Measurements from ENCODE around the gene SELPLG.

The SELPLG gene

DNA sequence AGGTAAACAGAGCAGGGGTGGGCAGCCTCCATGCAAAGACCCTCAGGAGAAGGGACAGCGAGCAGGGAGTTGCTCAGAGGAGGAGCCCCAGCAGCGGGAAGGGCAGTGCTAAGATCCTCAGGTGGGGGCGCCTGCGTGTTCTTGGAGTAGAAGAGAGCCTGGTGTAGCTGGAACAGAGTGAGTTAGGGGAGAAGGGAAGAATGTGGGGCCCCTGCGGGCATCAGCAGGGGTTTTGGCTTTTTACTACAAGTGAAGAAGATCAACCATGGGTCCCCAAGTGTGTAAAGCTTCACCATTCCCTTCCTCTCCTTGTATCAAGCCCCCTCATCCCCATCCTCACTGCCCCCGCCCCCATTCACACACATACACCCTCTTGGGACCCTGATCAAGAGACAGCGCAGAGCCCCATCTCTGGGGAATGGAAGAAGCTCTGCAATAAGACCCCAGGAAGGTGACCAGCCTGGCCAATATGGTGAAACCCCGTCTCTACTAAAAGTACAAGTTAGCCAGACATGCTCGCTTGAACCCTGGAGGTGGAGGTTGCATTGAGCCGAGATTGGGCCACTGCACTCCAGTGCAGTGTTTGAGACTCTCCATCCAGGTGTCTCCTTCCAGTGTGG lies 25.6 kb downstream of the SELPLG start:
- Histone ChIP-seq H3K4me1 (ENCODE audit: insufficient read depth, low read length) (no peaks in the 10 kb centered on the region), H4K20me1 (ENCODE audit: insufficient read depth, low read length) (no peaks in the 10 kb centered on the region), H3K36me3 (ENCODE audit: insufficient read depth, low read length) (no peaks in the 10 kb centered on the region), H3K27me3 (ENCODE audit: insufficient read depth, low read length, poor library complexity) (no peaks in the 10 kb centered on the region), H3K9me3 (ENCODE audit: insufficient read depth, low read length, severe bottlenecking) (no peaks in the 10 kb centered on the region), H3K27ac (ENCODE audit: low read length) (no peak overlapping the region), H2AFZ (ENCODE audit: low read depth, low read length) (no peak overlapping the region), H3K79me2 (ENCODE audit: insufficient read depth, low read length) (no peaks in the 10 kb centered on the region), H3K9ac (ENCODE audit: low read depth, low read length) (no peak overlapping the region), H3K4me3 (ENCODE audit: low read depth in 1 of 2, low read length in 2 of 2) (no peak overlapping the region), H3K4me2 (ENCODE audit: insufficient read depth, low read length) (no peak overlapping the region)
- TF ChIP-seq CTCF (IDR thresholded peaks at IDR 0.05; ENCODE audit: borderline replicate concordance, extremely low read depth, low read length, poor library complexity, severe bottlenecking) (no peak), EZH2 (IDR thresholded peaks at IDR 0.05; ENCODE audit: borderline replicate concordance, low read depth, low read length, severe bottlenecking) (no peak)
- DNase-seq, result no peak
- ATAC-seq (ENCODE audit: insufficient read depth, low read depth), result no peak

GRCh38 chr12:108606492-108606891 lies 27.2 kb downstream of the SELPLG start:
- H3K27ac ChIP-seq (ENCODE audit: low read length), result no peak overlapping the region
- no peaks in the 10 kb centered on the region for H3K79me2 ChIP-seq (ENCODE audit: insufficient read depth, low read length)

DNA sequence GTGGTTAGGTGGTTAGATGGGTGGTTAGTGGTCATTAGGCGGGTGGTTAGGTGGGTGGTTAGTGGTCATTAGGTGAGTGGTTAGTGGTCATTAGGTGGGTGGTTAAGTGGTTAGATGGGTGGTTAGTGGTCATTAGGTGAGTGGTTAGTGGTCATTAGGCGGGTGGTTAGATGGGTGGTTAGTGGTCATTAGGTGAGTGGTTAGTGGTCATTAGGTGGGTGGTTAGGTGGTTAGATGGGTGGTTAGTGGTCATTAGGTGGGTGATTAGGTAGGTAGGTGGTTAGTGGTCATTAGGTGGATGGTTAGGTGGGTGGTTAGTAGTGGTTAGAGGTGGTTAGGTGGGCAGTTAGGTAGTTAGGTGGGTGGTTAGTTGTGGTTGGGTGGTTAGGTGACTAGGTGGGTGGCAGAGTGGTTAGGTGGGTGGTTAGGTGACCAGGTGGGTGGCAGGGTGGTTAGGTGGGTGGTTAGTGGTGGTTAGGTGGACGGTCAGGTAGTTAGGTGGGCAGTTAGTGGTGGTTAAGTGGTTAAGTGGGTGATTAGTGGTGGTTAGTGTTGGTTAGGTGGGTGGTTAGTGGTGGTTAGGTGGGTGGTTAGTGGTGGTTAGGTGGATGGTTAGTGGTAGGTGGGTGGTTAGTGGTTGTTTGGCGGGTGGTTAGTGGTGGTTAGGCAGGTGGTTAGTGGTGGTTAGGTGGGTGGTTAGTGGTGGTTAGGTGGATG lies 27.8 kb downstream of the SELPLG start:
- H3K4me3 ChIP-seq (ENCODE audit: low read depth in 1 of 2, low read length in 2 of 2), result no peak overlapping the region
- no peak overlapping the region for H3K9ac ChIP-seq (ENCODE audit: low read depth, low read length)
- H3K79me2 ChIP-seq (ENCODE audit: insufficient read depth, low read length), result no peaks in the 10 kb centered on the region
- H4K20me1 ChIP-seq (ENCODE audit: insufficient read depth, low read length), result no peaks in the 10 kb centered on the region
- no peak overlapping the region; the same call in 1 of the 2 replicates for H3K27ac ChIP-seq (ENCODE audit: low read length)
- H3K9me3 ChIP-seq (ENCODE audit: insufficient read depth, low read length, severe bottlenecking), result no peaks in the 10 kb centered on the region
- H3K36me3 ChIP-seq (ENCODE audit: insufficient read depth, low read length), result no peaks in the 10 kb centered on the region
- no peaks in the 10 kb centered on the region for H3K27me3 ChIP-seq (ENCODE audit: insufficient read depth, low read length, poor library complexity)
- no peak overlapping the region for H2AFZ ChIP-seq (ENCODE audit: low read depth, low read length)
- ATAC-seq (ENCODE audit: insufficient read depth, low read depth) (no peak), DNase-seq (no peak)
- no peaks in the 10 kb centered on the region for H3K4me1 ChIP-seq (ENCODE audit: insufficient read depth, low read length)
- TF ChIP-seq EZH2 (IDR thresholded peaks at IDR 0.05; ENCODE audit: borderline replicate concordance, low read depth, low read length, severe bottlenecking), result no peak
- TF ChIP-seq CTCF (IDR thresholded peaks at IDR 0.05; ENCODE audit: borderline replicate concordance, extremely low read depth, low read length, poor library complexity, severe bottlenecking), result no peak
- H3K4me2 ChIP-seq (ENCODE audit: insufficient read depth, low read length), result no peak overlapping the region

More at GRCh38 chr12:108606492-108606891, 27.2 kb downstream of the SELPLG start:
- Histone ChIP-seq H3K9me3 (ENCODE audit: insufficient read depth, low read length, severe bottlenecking) (no peaks in the 10 kb centered on the region), H3K4me1 (ENCODE audit: insufficient read depth, low read length) (no peaks in the 10 kb centered on the region), H2AFZ (ENCODE audit: low read depth, low read length) (no peak overlapping the region), H3K4me3 (ENCODE audit: low read depth in 1 of 2, low read length in 2 of 2) (no peak overlapping the region), H3K9ac (ENCODE audit: low read depth, low read length) (no peak overlapping the region), H3K4me2 (ENCODE audit: insufficient read depth, low read length) (no peak overlapping the region), H4K20me1 (ENCODE audit: insufficient read depth, low read length) (no peaks in the 10 kb centered on the region), H3K27me3 (ENCODE audit: insufficient read depth, low read length, poor library complexity) (no peaks in the 10 kb centered on the region), H3K36me3 (ENCODE audit: insufficient read depth, low read length) (no peaks in the 10 kb centered on the region)
- no peak for TF ChIP-seq EZH2 (IDR thresholded peaks at IDR 0.05; ENCODE audit: borderline replicate concordance, low read depth, low read length, severe bottlenecking)
- TF ChIP-seq CTCF (IDR thresholded peaks at IDR 0.05; ENCODE audit: borderline replicate concordance, extremely low read depth, low read length, poor library complexity, severe bottlenecking), result no peak
- DNase-seq, result no peak
- no peak for ATAC-seq (ENCODE audit: insufficient read depth, low read depth)
